Muscle of arm (tissue), 12 donors: Measurements from ENCODE around the gene TBX1. TPM values are rescaled to one million over a fixed set of nuclear protein-coding genes. Genes with fewer than 3 reads are reported as not detected.

Source experiments
- DNase-seq: peaks from one replicate; pipeline ENCODE4 v3.0.0-alpha.2; 2013
- polyA plus RNA-seq, 12 donors: library from polyadenylated mRNA; unstranded; fragments of 120-200 nt; gene quantifications; one replicate each; pipeline ENCODE4 v1.2.1, GENCODE V29; 2013; ENCODE audit not compliant: insufficient read length in 12 of 12

The TBX1 gene
- polyA plus RNA-seq, 12 donors: 2.9 to 21.4 (median 12.8) TPM; not detected in 1

GRCh38 chr22:19797086-19798002, 36.8 kb downstream of the TBX1 start:
- DNase-seq: no peak

GRCh38 chr22:19798003-19798665, 37.6 kb downstream of the TBX1 start:
- DNase-seq: no peak

GRCh38 chr22:19798891-19799293, 38.3 kb downstream of the TBX1 start:
- DNase-seq: peak; percentile 59

GRCh38 chr22:19799322-19800190, 39.0 kb downstream of the TBX1 start:
- DNase-seq: peak; percentile 91

GRCh38 chr22:19800306-19800705, 39.7 kb downstream of the TBX1 start:
- DNase-seq: no peak

- DNase-seq: no peak
Measured at GRCh38 chr22:19800761-19801244, 40.2 kb downstream of the TBX1 start.

- DNase-seq: no peak
Measured at GRCh38 chr22:19801340-19802000, 40.9 kb downstream of the TBX1 start.

- no peak for DNase-seq
Measured at GRCh38 chr22:19802001-19802893, 41.7 kb downstream of the TBX1 start.

- no peak for DNase-seq
Measured at GRCh38 chr22:19802894-19803735, 42.5 kb downstream of the TBX1 start.

- no peak for DNase-seq
Measured at GRCh38 chr22:19803736-19804267, 43.2 kb downstream of the TBX1 start.

- no peak for DNase-seq
Measured at GRCh38 chr22:19805821-19806212, 45.2 kb downstream of the TBX1 start.

GRCh38 chr22:19806213-19807160, 45.9 kb downstream of the TBX1 start:
- DNase-seq: no peak

- DNase-seq: no peak
Measured at GRCh38 chr22:19807161-19807913, 46.8 kb downstream of the TBX1 start.

GRCh38 chr22:19807914-19808872, 47.6 kb downstream of the TBX1 start:
- DNase-seq: no peak

GRCh38 chr22:19808873-19809478, 48.4 kb downstream of the TBX1 start:
- no peak for DNase-seq
